GM10847 (cell line): ENCODE data around the gene CEP104.

Source experiments
- POLR2A ChIP-seq: IDR thresholded peaks from 2 replicates; pipeline ENCODE4 v1.6.1; 2011; ENCODE audit not compliant: insufficient read length; ENCODE audit errors: extremely low read depth

Gene CEP104

GRCh38 chr1:3884966-3885365 is 28.0 kb upstream of the CEP104 start:
- TF ChIP-seq POLR2A: no peak

GRCh38 chr1:3883194-3883925 is 26.3 kb upstream of the CEP104 start:
- no peak for TF ChIP-seq POLR2A

- no peak for TF ChIP-seq POLR2A
Measured at GRCh38 chr1:3881193-3881480, 24.1 kb upstream of the CEP104 start.

GRCh38 chr1:3880429-3881192 is 23.6 kb upstream of the CEP104 start:
- no peak for TF ChIP-seq POLR2A

GRCh38 chr1:3879787-3880428 is 22.9 kb upstream of the CEP104 start:
- no peak for TF ChIP-seq POLR2A

- TF ChIP-seq POLR2A: no peak
Measured at GRCh38 chr1:3879099-3879498, 22.1 kb upstream of the CEP104 start.

- no peak for TF ChIP-seq POLR2A
Measured at GRCh38 chr1:3876716-3877115, 19.7 kb upstream of the CEP104 start.

- no peak for TF ChIP-seq POLR2A
Measured at GRCh38 chr1:3874736-3875135, 17.7 kb upstream of the CEP104 start.

- TF ChIP-seq POLR2A: no peak
Measured at GRCh38 chr1:3872546-3872945, 15.5 kb upstream of the CEP104 start.

GRCh38 chr1:3871451-3871805 is 14.4 kb upstream of the CEP104 start:
- TF ChIP-seq POLR2A: no peak

- TF ChIP-seq POLR2A: no peak
Measured at GRCh38 chr1:3869751-3870301, 12.8 kb upstream of the CEP104 start.

GRCh38 chr1:3868464-3869006 is 11.5 kb upstream of the CEP104 start:
- TF ChIP-seq POLR2A: no peak

- TF ChIP-seq POLR2A: no peak
Measured at GRCh38 chr1:3865606-3866160, 8.7 kb upstream of the CEP104 start.

GRCh38 chr1:3864884-3865283 is 7.9 kb upstream of the CEP104 start:
- TF ChIP-seq POLR2A: no peak

- no peak for TF ChIP-seq POLR2A
Measured at GRCh38 chr1:3863231-3863935, 6.4 kb upstream of the CEP104 start.
